HG02870 (cell line): ENCODE results near the gene ZNF276.
A peak's percentile ranks its signal among the peaks of the same experiment; 100 is the strongest.

ENCODE experiments used
- ATAC-seq: cut with Tn5 transposase; IDR thresholded peaks from one replicate; pipeline ENCODE4 v1.9.1; 2021; ENCODE audit warnings: mild to moderate bottlenecking, moderate library complexity; ENCODE audit not compliant: unreplicated experiment

Gene ZNF276

DNA sequence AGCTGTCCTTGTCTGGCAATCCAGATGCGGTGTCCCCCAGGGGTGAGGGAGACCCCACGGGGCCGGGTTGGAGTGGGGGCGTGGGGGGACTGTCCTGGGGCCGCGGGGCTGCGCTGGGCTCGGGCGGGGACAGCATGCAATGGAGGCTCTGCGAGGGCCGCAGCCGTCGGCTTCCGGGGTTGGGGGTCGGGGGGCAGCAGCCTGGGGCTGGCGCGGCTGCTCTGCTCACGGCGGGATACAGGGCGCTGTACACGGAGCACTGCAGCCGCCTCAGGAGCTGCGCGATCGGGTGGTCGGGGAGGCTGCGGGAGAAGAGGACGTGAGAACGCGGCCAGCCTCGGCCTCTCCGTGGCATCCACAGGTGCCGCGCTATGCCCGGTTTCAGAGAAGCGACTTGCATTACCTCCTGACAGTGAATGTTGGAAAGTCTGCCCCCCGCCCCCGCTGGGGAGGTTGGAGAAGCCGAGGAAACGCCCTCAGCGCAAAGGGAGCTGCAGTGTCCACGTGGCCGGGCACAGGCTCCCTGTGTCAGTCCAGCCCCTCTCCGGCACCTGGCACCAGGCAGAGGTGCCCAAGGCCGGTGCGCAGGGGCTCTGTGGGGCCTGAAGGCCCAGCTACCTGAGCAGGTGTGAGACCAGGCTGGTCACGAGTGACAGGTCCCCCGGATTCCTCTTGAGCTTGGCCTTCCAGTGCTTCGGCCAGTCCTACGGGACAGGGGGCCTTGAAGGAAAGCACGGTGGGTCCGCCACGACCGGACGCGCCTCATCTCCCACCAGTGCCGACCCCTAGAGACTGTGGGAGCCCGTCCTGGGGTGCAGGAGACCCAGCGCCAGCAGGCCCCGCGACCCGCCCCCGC is 10.4 kb upstream of the ZNF276 start:
- ATAC-seq: no peak

- ATAC-seq: no peak
These were observed 9.6 kb upstream of the ZNF276 start for GRCh38 chr16:89711601-89712273.

GRCh38 chr16:89712274-89712781 is 9.0 kb upstream of the ZNF276 start:
- no peak for ATAC-seq

DNA sequence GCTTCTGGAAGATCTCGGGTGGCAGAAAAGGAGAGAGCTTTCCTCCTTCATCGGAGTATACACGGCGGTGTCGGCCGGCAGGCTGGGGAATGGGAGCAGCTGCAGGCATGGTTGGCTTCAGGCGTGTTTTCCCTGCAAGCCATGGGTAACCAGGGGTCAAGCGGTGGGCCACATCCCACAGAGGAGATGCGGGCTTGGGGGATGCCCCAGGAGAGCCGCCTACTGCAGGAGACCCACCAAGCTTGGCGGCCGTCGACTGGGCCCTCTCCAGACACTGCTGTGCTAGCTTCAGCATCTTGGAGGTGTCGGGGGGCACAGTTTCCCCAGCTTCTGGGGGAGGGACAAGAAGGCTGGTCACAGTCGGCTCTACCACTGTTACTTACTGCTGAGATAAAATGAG is 4.8 kb upstream of the ZNF276 start:
- no peak for ATAC-seq

DNA sequence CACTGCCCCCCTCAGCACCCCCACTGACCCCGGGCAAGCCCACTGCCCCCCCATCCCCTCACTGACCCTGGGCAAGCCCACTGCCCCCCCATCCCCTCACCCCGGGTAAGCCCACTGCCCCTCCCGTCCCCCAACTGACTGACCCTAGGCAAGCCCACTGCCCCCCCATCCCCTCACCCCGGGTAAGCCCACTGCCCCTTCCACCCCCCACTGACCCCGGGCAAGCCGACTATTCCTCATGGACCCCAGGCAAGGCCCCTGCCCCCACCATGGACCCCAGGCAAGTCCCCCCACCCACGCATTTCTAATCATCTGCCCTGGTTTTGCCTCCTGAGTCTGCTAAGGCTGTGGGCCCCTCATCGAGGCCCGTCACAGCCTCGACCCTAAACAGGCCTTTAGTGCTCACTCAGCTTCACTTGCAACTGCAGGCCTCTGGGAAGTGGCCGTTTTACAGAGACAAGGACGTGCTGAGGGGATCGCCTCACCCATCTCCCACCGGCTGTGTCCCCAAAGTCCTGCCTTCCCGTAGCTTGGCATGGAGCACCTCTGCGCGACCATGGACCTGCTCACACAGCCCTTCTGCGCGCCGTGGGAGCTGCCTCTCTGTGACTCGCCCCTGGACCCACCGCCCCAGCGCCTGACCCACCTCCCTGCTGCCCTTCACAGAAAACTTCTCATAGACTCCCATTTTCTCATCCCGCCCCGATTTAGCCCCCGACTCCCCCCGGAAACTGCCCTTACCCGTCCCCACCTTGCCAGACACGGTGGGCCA is 4.2 kb upstream of the ZNF276 start:
- no peak for ATAC-seq

DNA sequence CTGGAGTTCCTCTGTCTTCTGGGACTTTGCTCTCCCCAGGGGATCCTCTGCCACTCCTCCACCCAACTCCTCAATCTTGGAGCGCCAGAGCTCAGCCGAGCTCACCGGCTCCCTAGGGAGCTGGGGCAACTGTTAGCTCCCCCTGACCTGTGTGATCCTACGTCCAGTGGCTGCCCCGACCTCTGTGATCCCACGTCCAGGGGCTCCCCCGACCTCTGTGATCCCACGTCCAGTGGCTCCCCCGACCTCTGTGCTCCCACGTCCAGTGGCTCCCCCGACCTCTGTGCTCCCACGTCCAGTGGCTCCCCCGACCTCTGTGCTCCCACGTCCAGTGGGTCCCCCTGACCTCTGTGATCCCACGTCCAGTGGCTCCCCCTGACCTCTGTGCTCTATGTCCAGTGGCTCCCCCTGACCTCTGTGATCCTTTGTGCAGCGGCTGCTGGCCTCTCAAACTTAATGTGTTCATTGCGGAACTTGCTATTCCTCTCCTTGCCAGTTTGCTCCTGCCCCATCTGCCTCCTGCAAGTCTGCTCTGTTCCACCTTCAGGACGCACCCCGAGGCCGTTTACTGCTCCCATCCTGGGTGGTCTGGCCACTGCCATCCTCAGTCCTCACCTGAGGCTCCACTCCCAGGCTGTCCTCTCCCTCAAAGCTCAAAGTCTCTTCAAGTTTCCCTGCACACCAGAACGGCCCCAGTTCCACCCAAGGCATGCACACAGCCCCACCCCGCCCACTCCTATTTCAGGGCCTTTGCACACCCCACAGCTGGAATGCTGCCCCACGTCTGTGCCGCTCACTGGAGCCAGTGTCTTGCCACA is 3.4 kb upstream of the ZNF276 start:
- ATAC-seq: no peak

DNA sequence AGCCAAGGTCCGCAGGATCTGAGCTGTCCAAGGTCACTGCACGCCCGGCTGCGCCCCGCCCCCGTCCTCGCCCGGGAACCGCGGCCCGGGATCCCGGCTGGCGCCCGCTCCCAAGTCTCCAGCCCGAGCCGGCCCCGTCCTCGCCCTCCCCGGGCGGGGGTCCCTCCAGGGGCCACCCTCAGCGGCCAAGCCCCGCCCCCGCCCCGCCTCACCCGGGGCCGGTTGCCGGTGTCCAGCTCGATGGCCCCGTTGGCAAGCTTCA is 855 bp upstream of the ZNF276 start:
- ATAC-seq: peak; percentile 8

DNA sequence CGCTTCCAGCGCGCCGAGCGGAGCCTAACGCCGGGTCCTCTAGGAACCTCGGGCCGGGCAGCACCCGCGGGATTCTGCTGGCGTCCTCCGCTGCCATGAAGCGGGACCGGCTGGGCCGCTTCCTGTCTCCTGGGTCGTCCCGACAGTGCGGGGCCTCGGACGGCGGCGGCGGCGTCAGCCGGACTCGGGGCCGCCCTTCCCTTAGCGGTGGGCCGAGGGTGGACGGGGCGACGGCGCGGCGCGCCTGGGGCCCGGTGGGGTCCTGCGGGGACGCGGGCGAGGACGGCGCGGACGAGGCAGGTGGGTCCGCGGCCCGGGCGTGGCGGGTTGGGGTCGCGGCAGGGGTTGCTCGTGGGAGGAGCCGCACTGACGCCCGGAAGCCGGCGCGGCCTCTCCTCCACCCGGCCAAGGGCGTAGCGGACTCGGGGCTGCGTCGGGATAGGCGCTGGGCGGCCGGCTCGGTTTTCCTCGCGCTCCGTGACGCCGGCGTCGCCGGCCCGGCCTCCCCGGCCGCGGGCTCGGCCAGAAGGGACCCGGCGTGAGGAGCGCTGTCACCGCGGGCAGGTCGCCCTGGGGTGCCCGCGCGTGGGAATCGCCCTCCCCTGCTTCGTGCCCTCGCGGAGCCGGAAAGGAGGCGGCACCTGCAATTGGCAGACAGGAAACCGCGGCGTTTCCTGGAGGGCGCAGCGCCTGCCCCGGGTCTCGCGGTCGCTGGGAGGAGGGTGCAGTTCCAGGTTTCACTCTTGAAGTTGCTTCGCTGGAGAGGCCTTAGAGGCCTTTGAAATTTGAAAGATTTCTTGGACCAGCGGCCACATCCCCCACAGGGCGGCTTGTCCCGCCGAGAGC is 432 bp downstream of the ZNF276 start:
- peak; percentile 20 for ATAC-seq

DNA sequence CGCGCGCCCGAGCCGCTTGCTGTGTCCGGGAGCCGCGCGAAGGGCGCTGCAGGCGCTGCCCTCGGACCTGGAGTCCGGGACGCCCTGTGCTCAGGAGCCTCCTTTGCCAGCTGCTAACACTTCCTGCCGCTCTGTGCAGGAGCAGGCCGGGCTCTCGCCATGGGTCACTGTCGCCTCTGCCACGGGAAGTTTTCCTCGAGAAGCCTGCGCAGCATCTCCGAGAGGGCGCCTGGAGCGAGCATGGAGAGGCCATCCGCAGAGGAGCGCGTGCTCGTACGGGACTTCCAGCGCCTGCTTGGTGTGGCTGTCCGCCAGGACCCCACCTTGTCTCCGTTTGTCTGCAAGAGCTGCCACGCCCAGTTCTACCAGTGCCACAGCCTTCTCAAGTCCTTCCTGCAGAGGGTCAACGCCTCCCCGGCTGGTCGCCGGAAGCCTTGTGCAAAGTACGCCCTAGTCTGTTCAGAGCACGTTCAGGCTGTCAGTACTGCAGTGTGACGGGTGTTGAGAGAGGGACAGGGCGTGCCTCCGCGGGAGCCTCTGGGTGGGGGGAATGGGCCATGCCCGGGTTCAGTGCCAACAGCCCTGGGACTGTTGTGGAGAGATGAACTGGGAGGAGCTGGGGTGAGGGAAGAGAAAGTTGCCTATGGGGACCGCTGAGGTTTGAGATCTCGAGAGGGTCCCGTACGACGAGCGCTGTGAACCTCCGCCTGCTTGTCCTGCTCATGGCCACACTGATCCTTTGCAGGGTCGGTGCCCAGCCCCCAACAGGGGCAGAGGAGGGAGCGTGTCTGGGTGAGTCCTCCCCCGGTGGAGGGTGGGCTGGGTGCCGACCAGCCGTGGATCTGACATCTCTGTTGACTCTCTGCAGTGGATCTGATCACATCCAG is 1.3 kb downstream of the ZNF276 start:
- peak; percentile 12 for ATAC-seq

- ATAC-seq: no peak
These were observed 2.2 kb downstream of the ZNF276 start for GRCh38 chr16:89723279-89724250.

DNA sequence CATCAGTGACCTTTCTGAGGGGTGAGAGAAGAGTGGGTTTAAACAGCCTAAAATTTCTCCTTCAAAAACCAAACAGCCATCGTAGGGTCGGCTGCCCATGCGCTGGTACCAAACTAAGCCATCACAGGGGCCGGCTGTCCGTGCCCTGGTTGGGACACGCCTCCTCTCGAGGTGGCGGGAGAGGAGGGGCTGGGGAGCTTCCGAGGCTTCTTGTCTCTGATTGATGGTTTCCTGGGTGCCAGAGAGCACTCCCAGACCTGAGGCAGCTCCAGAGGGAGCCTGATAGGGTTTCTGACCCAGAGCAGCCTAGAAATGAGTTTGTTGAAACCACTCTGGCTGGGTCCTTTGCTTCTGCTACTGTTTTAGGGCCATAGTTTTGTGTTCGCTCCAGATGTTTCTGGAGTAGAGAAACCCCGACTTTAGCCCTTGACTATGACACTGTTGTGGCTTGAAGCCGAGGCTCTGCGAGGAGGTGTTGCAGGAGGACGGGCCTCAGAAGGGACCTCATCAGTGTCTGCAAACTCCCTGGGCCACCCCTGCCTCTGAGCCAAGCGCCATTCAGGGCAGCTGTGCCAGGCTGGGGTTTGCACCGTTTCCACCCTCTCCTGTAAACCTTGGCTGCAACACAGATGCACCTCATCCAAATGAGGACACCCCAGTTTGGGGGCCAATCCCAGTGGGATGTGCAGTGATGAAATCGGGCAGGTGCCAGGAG is 6.2 kb downstream of the ZNF276 start:
- no peak for ATAC-seq

DNA sequence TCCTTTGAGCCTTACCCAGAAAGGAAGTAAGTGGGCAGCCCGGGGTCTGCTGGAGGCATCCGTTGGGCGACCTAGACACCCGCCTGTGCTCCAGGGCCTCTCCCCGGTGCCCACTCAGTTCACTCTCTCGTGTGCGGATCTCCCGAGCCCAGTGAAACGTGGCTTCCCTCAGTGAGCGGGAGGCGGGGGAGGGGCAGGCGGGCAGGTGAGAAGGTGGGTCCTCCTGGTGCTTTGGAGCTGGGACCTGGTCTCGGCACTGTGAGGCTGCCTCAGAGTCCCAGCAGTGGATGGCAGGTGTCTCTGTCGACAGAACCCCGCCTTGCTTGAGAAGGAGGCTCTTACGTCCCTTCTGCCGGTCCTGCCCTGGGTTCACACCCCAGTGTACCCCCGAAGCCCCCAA is 8.0 kb downstream of the ZNF276 start:
- ATAC-seq: no peak

DNA sequence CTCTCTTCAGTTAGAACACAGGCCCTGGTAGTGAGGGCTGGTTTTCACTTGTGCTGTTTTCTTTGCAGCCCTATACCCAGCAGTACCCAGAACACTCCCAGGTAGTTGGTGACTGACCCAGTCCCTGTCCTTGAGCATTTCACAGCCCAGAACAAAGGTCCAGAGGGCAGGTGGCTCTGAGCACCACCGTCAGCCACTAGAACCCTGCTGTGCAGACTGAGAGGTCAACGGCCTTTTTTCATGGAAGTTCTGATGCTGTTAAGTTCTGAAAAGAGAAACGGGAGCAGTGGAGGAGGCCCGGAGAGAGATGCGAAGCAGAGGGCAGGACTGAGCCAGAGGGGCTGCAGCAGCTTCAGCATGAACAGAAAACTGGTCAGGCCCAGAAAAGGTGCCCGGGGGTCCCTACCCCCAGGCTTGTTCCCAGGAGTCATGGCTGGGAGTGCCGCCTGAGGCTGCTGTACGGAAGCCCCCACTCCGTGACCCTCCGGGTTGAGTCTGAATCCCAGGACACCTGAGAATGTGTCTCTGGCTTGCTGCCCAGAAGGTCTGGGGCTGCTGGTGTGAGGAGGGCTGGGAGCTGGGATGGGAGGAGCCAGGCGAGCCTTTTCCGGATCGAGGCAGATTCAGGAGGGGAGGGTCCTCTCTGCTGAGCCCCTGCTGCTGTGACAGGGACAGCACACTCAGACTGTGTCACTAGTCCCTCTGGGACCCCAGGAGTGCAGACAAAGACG is 8.7 kb downstream of the ZNF276 start:
- no peak for ATAC-seq

DNA sequence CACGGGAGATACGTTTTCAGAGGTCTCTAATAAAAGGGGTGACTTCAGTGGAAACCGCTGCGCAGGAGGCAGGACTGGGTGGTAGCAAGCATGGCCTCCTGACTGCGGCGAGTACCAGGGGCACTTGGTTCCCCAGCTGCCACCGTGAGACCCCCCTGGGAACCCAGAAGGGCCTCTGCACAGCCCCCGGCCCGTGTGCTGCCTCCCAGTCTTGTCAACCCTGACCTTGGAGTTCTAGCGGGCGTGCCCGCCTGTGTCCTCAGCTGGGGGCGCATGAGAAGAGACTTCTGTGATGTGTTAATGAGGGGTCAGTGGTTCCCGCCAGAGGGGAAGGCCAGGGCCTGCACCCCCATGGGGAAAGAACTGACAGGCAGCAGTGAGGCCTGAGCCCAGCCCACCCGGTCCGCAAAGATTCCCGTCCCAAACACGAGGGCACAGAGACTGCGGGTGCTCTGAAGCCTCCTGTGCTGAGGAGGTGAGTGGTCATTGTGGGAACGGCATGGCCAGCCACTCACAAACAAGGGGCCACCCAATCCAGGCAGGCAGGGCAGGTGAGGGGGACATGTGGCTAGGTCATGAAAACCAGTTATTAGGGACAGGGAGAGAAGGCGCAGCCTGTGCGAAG is 9.4 kb downstream of the ZNF276 start:
- no peak for ATAC-seq

GRCh38 chr16:89732142-89732917 is 11.0 kb downstream of the ZNF276 start:
- ATAC-seq: no peak
